Measurements from ENCODE around the gene SLC7A7.

The SLC7A7 gene

GRCh38 chr14:22803687-22803974 is 11.6 kb downstream of the SLC7A7 start:
- H3K36me3 ChIP-seq (ENCODE audit: control insufficient read depth in 1 of 2, insufficient read depth in 2 of 2, low read length in 2 of 2): no peaks in the 10 kb centered on the region
- H3K27ac ChIP-seq (ENCODE audit: low read depth, low read length): no peak overlapping the region
- no peak overlapping the region for H3K23ac ChIP-seq (ENCODE audit: low read length)
- no peak overlapping the region for H4K12ac ChIP-seq (ENCODE audit: low read depth, low read length)
- H3K4me3 ChIP-seq (ENCODE audit: low read depth, low read length): no peak overlapping the region
- DNase-seq: no peak
- no peak overlapping the region for H3K9ac ChIP-seq (ENCODE audit: low read length)
- peaks cover 2% of the 10 kb centered on the region for H3K79me2 ChIP-seq (ENCODE audit: control insufficient read depth, insufficient read depth, low read length, poor library complexity)
- no peak overlapping the region for H3K4me2 ChIP-seq (ENCODE audit: low read length)
- H2BK5ac ChIP-seq (ENCODE audit: low read depth, low read length, poor library complexity): no peak overlapping the region
- H2BK120ac ChIP-seq (ENCODE audit: insufficient read depth, low read length, poor library complexity): no peak overlapping the region
- WGBS (ENCODE audit: extremely low coverage, insufficient coverage, insufficient read length): no CpG with 5 or more reads among the region's 3 CpGs
- H2BK12ac ChIP-seq (ENCODE audit: low read length): no peak overlapping the region
- no peak overlapping the region for H4K91ac ChIP-seq (ENCODE audit: low read depth, low read length)
- no peaks in the 10 kb centered on the region for H3K27me3 ChIP-seq (ENCODE audit: insufficient read depth, low read length)
- no peak overlapping the region for H3K4ac ChIP-seq (ENCODE audit: low read depth, low read length)
- H3K4me1 ChIP-seq (ENCODE audit: control insufficient read depth in 1 of 2, insufficient read depth in 2 of 2, low read length in 2 of 2): peaks cover 5 to 17% of the 10 kb centered on the region in 2 experiments
- peaks cover 11% of the 10 kb centered on the region for H3K79me1 ChIP-seq (ENCODE audit: low read length)
- no peak overlapping the region for H3K14ac ChIP-seq (ENCODE audit: low read length)
- no peak overlapping the region for H3K18ac ChIP-seq (ENCODE audit: low read length)
- no peak overlapping the region for H4K8ac ChIP-seq (ENCODE audit: low read depth, low read length)
- H2AFZ ChIP-seq (ENCODE audit: insufficient read depth, low read length, poor library complexity): no peak overlapping the region
- H2AK5ac ChIP-seq (ENCODE audit: low read length): no peak overlapping the region
- peaks cover 3% of the 10 kb centered on the region for H3K9me3 ChIP-seq (ENCODE audit: insufficient read depth, low read depth, low read length)

DNA sequence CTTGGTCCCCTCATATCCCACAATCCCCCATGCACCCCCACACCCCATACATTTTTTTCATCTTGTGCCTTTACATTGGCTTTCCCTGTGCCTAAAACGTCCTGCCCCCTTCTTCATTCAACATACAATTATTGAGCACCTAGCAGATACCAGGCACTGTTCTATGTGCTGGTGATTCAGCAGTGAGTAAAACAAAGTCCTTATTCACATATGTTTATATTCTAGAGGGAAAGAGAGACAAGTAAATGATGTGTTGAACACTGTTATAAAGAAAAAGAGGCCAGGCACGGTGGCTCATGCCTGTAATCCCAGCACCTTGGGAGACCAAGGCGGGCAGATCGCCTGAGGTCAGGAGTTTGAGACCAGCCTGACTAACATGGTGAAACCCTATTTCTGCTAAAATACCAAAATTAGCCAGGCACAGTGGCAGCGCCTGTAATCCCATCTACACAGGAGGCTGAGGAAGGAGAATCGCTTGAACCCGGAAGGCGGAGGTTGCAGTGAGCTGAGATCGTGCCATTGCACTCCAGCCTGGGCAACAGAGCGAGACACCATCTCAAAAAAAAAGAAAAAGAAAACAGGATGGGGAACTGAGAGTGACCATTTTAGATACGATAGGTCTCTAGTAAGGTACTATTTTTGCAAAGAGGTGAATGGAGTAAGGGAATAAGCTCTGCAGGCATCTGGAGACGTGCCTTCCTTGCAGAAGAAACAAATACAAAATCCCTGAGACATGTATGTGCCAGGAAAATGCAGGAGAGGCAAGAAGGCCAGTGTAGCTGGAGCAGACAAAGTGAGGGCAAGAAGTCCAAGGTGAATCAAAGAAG is 12.2 kb downstream of the SLC7A7 start:
- DNase-seq: no peak
- no peak overlapping the region for H2BK120ac ChIP-seq (ENCODE audit: insufficient read depth, low read length, poor library complexity)
- no peak overlapping the region for H4K12ac ChIP-seq (ENCODE audit: low read depth, low read length)
- peaks cover 2% of the 10 kb centered on the region for H3K79me2 ChIP-seq (ENCODE audit: control insufficient read depth, insufficient read depth, low read length, poor library complexity)
- no peak overlapping the region for H3K9ac ChIP-seq (ENCODE audit: low read length)
- no peaks in the 10 kb centered on the region for H3K27me3 ChIP-seq (ENCODE audit: insufficient read depth, low read length)
- no peak overlapping the region for H4K91ac ChIP-seq (ENCODE audit: low read depth, low read length)
- no peak overlapping the region for H3K4me2 ChIP-seq (ENCODE audit: low read length)
- no peak overlapping the region for H2BK5ac ChIP-seq (ENCODE audit: low read depth, low read length, poor library complexity)
- no peak overlapping the region for H3K18ac ChIP-seq (ENCODE audit: low read length)
- peaks cover 3% of the 10 kb centered on the region for H3K9me3 ChIP-seq (ENCODE audit: insufficient read depth, low read depth, low read length)
- H3K4me1 ChIP-seq (ENCODE audit: control insufficient read depth in 1 of 2, insufficient read depth in 2 of 2, low read length in 2 of 2): peaks cover 5 to 19% of the 10 kb centered on the region in 2 experiments
- H3K23ac ChIP-seq (ENCODE audit: low read length): no peak overlapping the region
- no peak overlapping the region for H3K27ac ChIP-seq (ENCODE audit: low read depth, low read length)
- no peak overlapping the region for H2AK5ac ChIP-seq (ENCODE audit: low read length)
- no peak overlapping the region for H3K4ac ChIP-seq (ENCODE audit: low read depth, low read length)
- H3K36me3 ChIP-seq (ENCODE audit: control insufficient read depth in 1 of 2, insufficient read depth in 2 of 2, low read length in 2 of 2): no peaks in the 10 kb centered on the region
- no CpG with 5 or more reads among the region's 12 CpGs for WGBS (ENCODE audit: extremely low coverage, insufficient coverage, insufficient read length)
- no peak overlapping the region for H4K8ac ChIP-seq (ENCODE audit: low read depth, low read length)
- H2BK12ac ChIP-seq (ENCODE audit: low read length): no peak overlapping the region
- H3K14ac ChIP-seq (ENCODE audit: low read length): no peak overlapping the region
- no peak overlapping the region for H2AFZ ChIP-seq (ENCODE audit: insufficient read depth, low read length, poor library complexity)
- no peak overlapping the region for H3K4me3 ChIP-seq (ENCODE audit: low read depth, low read length)
- H3K79me1 ChIP-seq (ENCODE audit: low read length): peaks cover 11% of the 10 kb centered on the region

GRCh38 chr14:22801716-22802115 is 13.5 kb downstream of the SLC7A7 start:
- Histone ChIP-seq H3K23ac (ENCODE audit: low read length) (no peak overlapping the region), H3K4ac (ENCODE audit: low read depth, low read length) (no peak overlapping the region), H4K91ac (ENCODE audit: low read depth, low read length) (no peak overlapping the region), H3K27me3 (ENCODE audit: insufficient read depth, low read length) (no peaks in the 10 kb centered on the region), H4K8ac (ENCODE audit: low read depth, low read length) (no peak overlapping the region), H3K27ac (ENCODE audit: low read depth, low read length) (no peak overlapping the region), H2BK5ac (ENCODE audit: low read depth, low read length, poor library complexity) (no peak overlapping the region), H3K9ac (ENCODE audit: low read length) (no peak overlapping the region), H3K4me1 (ENCODE audit: control insufficient read depth in 1 of 2, insufficient read depth in 2 of 2, low read length in 2 of 2) (peaks cover 5 to 15% of the 10 kb centered on the region in 2 experiments), H3K9me3 (ENCODE audit: insufficient read depth, low read depth, low read length) (peaks cover 3% of the 10 kb centered on the region), H3K79me2 (ENCODE audit: control insufficient read depth, insufficient read depth, low read length, poor library complexity) (no peaks in the 10 kb centered on the region), H4K12ac (ENCODE audit: low read depth, low read length) (no peak overlapping the region), H3K14ac (ENCODE audit: low read length) (no peak overlapping the region), H3K4me3 (ENCODE audit: low read depth, low read length) (no peak overlapping the region), H3K4me2 (ENCODE audit: low read length) (no peak overlapping the region), H2BK12ac (ENCODE audit: low read length) (no peak overlapping the region), H3K36me3 (ENCODE audit: control insufficient read depth in 1 of 2, insufficient read depth in 2 of 2, low read length in 2 of 2) (no peaks in the 10 kb centered on the region), H2AFZ (ENCODE audit: insufficient read depth, low read length, poor library complexity) (no peak overlapping the region), H3K79me1 (ENCODE audit: low read length) (peaks cover 4% of the 10 kb centered on the region), H2BK120ac (ENCODE audit: insufficient read depth, low read length, poor library complexity) (no peak overlapping the region), H2AK5ac (ENCODE audit: low read length) (no peak overlapping the region), H3K18ac (ENCODE audit: low read length) (no peak overlapping the region)
- no CpG with 5 or more reads among the region's 8 CpGs for WGBS (ENCODE audit: extremely low coverage, insufficient coverage, insufficient read length)
- peak; percentile 69 to 76 for DNase-seq

DNA sequence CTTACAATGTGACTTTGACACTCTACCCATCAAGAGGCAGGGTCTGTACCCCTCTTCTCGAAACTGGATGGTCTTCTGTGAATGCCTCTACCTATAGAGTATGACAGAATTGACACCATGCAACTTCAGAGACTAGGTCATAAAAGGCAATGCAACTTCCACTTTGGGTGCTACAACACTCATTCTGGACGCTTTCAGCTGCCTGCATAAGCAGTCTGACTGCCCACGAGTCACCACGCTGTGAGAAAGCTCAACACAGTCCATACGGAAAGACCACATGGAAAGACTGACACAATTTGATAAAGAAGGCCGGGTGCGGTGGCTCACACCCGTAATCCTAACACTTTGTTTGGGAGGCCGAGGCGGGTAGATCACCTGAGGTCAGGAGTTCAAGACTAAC is 14.9 kb downstream of the SLC7A7 start:
- no peak overlapping the region for H3K4me2 ChIP-seq (ENCODE audit: low read length)
- DNase-seq: no peak
- no peak overlapping the region for H2BK120ac ChIP-seq (ENCODE audit: insufficient read depth, low read length, poor library complexity)
- peaks cover 2% of the 10 kb centered on the region for H3K79me1 ChIP-seq (ENCODE audit: low read length)
- H2BK5ac ChIP-seq (ENCODE audit: low read depth, low read length, poor library complexity): no peak overlapping the region
- H3K18ac ChIP-seq (ENCODE audit: low read length): peak overlapping the region; percentile 12
- no peak overlapping the region for H2BK12ac ChIP-seq (ENCODE audit: low read length)
- no peak overlapping the region for H3K23ac ChIP-seq (ENCODE audit: low read length)
- H4K8ac ChIP-seq (ENCODE audit: low read depth, low read length): no peak overlapping the region
- no peak overlapping the region for H3K4ac ChIP-seq (ENCODE audit: low read depth, low read length)
- no peaks in the 10 kb centered on the region for H3K36me3 ChIP-seq (ENCODE audit: control insufficient read depth in 1 of 2, insufficient read depth in 2 of 2, low read length in 2 of 2)
- H3K9me3 ChIP-seq (ENCODE audit: insufficient read depth, low read depth, low read length): peaks cover 2% of the 10 kb centered on the region
- no peaks in the 10 kb centered on the region for H3K27me3 ChIP-seq (ENCODE audit: insufficient read depth, low read length)
- H4K12ac ChIP-seq (ENCODE audit: low read depth, low read length): no peak overlapping the region
- H3K9ac ChIP-seq (ENCODE audit: low read length): no peak overlapping the region
- no peak overlapping the region for H4K91ac ChIP-seq (ENCODE audit: low read depth, low read length)
- no peak overlapping the region for H3K27ac ChIP-seq (ENCODE audit: low read depth, low read length)
- no CpG with 5 or more reads among the region's 10 CpGs for WGBS (ENCODE audit: extremely low coverage, insufficient coverage, insufficient read length)
- no peak overlapping the region for H3K14ac ChIP-seq (ENCODE audit: low read length)
- H3K4me1 ChIP-seq (ENCODE audit: control insufficient read depth in 1 of 2, insufficient read depth in 2 of 2, low read length in 2 of 2): peaks cover 5 to 13% of the 10 kb centered on the region in 2 experiments
- no peaks in the 10 kb centered on the region for H3K79me2 ChIP-seq (ENCODE audit: control insufficient read depth, insufficient read depth, low read length, poor library complexity)
- no peak overlapping the region for H3K4me3 ChIP-seq (ENCODE audit: low read depth, low read length)
- no peak overlapping the region for H2AK5ac ChIP-seq (ENCODE audit: low read length)
- no peak overlapping the region for H2AFZ ChIP-seq (ENCODE audit: insufficient read depth, low read length, poor library complexity)

All from trophoblast cell (in vitro differentiated cells and primary cell).